CD14-positive monocyte (primary cell): Measurements from ENCODE around the gene CRP. TPM values are rescaled to one million over a fixed set of nuclear protein-coding genes. Genes with fewer than 3 reads are reported as not detected.

Experiments used
- DNase-seq, 3 donors: peaks; one replicate each; pipeline ENCODE4 v3.0.0-alpha.2; 2011 to 2022
- H2AFZ ChIP-seq: 2 replicates; pipeline ENCODE4 v1.6.0; 2012; ENCODE audit warnings: mild to moderate bottlenecking, low read depth, low read length, inconsistent platforms; ENCODE audit not compliant: insufficient read depth, poor library complexity, severe bottlenecking
- H3K27ac ChIP-seq, 2 donors: 1 replicate in 1 of 2; 2 replicates in 1 of 2; pipeline ENCODE4 v1.5.1; 2012 to 2013; ENCODE audit warnings: low read length in 2 of 2, control low read depth in 1 of 2, inconsistent platforms in 1 of 2, low read depth in 1 of 2, mild to moderate bottlenecking in 1 of 2
- H3K27me3 ChIP-seq, 2 donors: one replicate each; pipeline versions ENCODE4 v1.6.0 to v1.6.1; 2011 to 2013; ENCODE audit warnings: low read length in 2 of 2; ENCODE audit not compliant: control insufficient read depth in 2 of 2, insufficient read depth in 2 of 2
- H3K36me3 ChIP-seq, 2 donors: replicated peaks in 1 of 2; 1 replicate in 1 of 2; 2 replicates in 1 of 2; pipeline versions ENCODE4 v1.5.1 to v1.6.1; 2012 to 2013; ENCODE audit warnings: low read length in 2 of 2, control low read depth in 1 of 2, inconsistent platforms in 1 of 2, mild to moderate bottlenecking in 1 of 2; ENCODE audit not compliant: insufficient read depth in 2 of 2, control insufficient read depth in 1 of 2
- H3K4me1 ChIP-seq, 2 donors: 1 replicate in 1 of 2; 2 replicates in 1 of 2; pipeline versions ENCODE4 v1.5.1 to v1.6.1; 2012 to 2013; ENCODE audit warnings: low read length in 2 of 2, control low read depth in 1 of 2, inconsistent platforms in 1 of 2, mild to moderate bottlenecking in 1 of 2, moderate library complexity in 1 of 2; ENCODE audit not compliant: insufficient read depth in 2 of 2, control insufficient read depth in 1 of 2
- H3K4me2 ChIP-seq: replicated peaks from 2 replicates; pipeline ENCODE3; 2012; ENCODE audit warnings: low read length, moderate library complexity, mild to moderate bottlenecking; ENCODE audit not compliant: poor library complexity, severe bottlenecking; ENCODE audit errors: extremely low read depth
- H3K4me3 ChIP-seq, 3 experiments: fragments of 200-600 bp in 1 of 3; sonication (generic) in 1 of 3; replicated peaks in 1 of 3; 1 replicate in 2 of 3; 2 replicates in 1 of 3; pipeline ENCODE4 v1.5.1; 2011 to 2013; ENCODE audit warnings: low read length in 3 of 3, mild to moderate bottlenecking in 3 of 3, control low read depth in 2 of 3, low read depth in 2 of 3, inconsistent platforms in 1 of 3, moderate library complexity in 1 of 3
- H3K79me2 ChIP-seq: 2 replicates; pipeline ENCODE4 v1.6.0; 2012; ENCODE audit warnings: mild to moderate bottlenecking, control low read depth, inconsistent platforms, low read length, moderate library complexity; ENCODE audit not compliant: insufficient read depth
- H3K9ac ChIP-seq: 2 replicates; pipeline ENCODE4 v1.6.0; 2017; ENCODE audit warnings: low read length, mild to moderate bottlenecking; ENCODE audit not compliant: insufficient read depth, poor library complexity, severe bottlenecking
- H3K9me3 ChIP-seq, 2 donors: replicated peaks in 1 of 2; 1 replicate in 1 of 2; 2 replicates in 1 of 2; pipeline versions ENCODE4 v1.5.1 to v1.6.1; 2012 to 2013; ENCODE audit warnings: low read length in 2 of 2, control low read depth in 1 of 2; ENCODE audit not compliant: control insufficient read depth in 1 of 2, insufficient read depth in 1 of 2
- H4K20me1 ChIP-seq: 2 replicates; pipeline ENCODE4 v1.6.0; 2012; ENCODE audit warnings: mild to moderate bottlenecking, low read length, control low read depth, moderate library complexity; ENCODE audit not compliant: insufficient read depth
- H3K27ac Mint-ChIP-seq, 7 donors: one replicate each; pipeline ENCODE4 v1.8.0; 2020; ENCODE audit warnings: mild to moderate bottlenecking in 7 of 7, mixed read lengths in 7 of 7, moderate library complexity in 6 of 7, inconsistent platforms in 2 of 7
- H3K27me3 Mint-ChIP-seq, 3 donors: one replicate each; pipeline ENCODE4 v1.8.0; 2021 to 2022; ENCODE audit warnings: low read depth in 3 of 3, mild to moderate bottlenecking in 3 of 3, mixed read lengths in 3 of 3, moderate library complexity in 3 of 3, inconsistent platforms in 1 of 3
- H3K36me3 Mint-ChIP-seq, 2 donors: one replicate each; pipeline ENCODE4 v1.8.0; 2020; ENCODE audit warnings: mixed read lengths in 2 of 2, inconsistent platforms in 1 of 2, mild to moderate bottlenecking in 1 of 2
- H3K4me1 Mint-ChIP-seq: one replicate; pipeline ENCODE4 v1.8.0; 2020; ENCODE audit warnings: mild to moderate bottlenecking, mixed read lengths
- H3K4me3 Mint-ChIP-seq, 2 donors: one replicate each; pipeline ENCODE4 v1.8.0; 2020; ENCODE audit warnings: mild to moderate bottlenecking in 2 of 2, mixed read lengths in 2 of 2, moderate library complexity in 1 of 2
- H3K9me3 Mint-ChIP-seq, 7 donors: one replicate each; pipeline ENCODE4 v1.8.0; 2020 to 2022; ENCODE audit warnings: mixed read lengths in 7 of 7, mild to moderate bottlenecking in 6 of 7, moderate library complexity in 6 of 7, inconsistent platforms in 2 of 7
- CTCF ChIP-seq: fragments of 200-600 bp; IDR thresholded peaks from one replicate; pipeline ENCODE4 v1.8.0; 2022; ENCODE audit warnings: antibody characterized with exemption, mild to moderate bottlenecking
- whole genome bisulfite sequencing: methylation state at CpG from one replicate; pipeline ENCODE4 v1.1.5; 2013; ENCODE audit warnings: missing lambda C conversion rate; ENCODE audit not compliant: insufficient coverage; 5-methylcytosine and 5-hydroxymethylcytosine counted together
- intact Hi-C, 2 donors: fragments of 100-400 bp; cut with micrococcal nuclease; formaldehyde crosslinking; loops; one replicate each; pipeline versions ENCODE4 v1.15.0 to v1.15.1; 2023
- polyA plus RNA-seq, 3 donors: library from polyadenylated mRNA; depleted of rRNA in 1 of 3; unstranded in 2 of 3; stranded (reverse) in 1 of 3; fragments of 300-500 nt in 2 of 3; fragments of >200 nt in 1 of 3; fragmentation: Illumina TruSeq in 2 of 3; gene quantifications; 1 replicate in 2 of 3; 2 replicates in 1 of 3; pipeline ENCODE4 v1.2.3, GENCODE V29; 2012 to 2021

The CRP gene
- polyA plus RNA-seq, 3 donors, result not detected

- Mint-ChIP-seq H3K27me3 (peaks cover 0 to 1% (median 0%) of the 10 kb centered on the region in 3 donors), H3K4me3 (no peak overlapping the region), H3K27ac (peak overlapping the region in 1 of 7 donors; percentile 27), H3K9me3 (peaks cover 0 to 8% (median 4%) of the 10 kb centered on the region in 7 donors), H3K36me3 (no peaks in the 10 kb centered on the region), H3K4me1 (peaks cover 24% of the 10 kb centered on the region)
- Histone ChIP-seq H3K4me2 (no peak overlapping the region), H3K27me3 (no peaks in the 10 kb centered on the region), H3K36me3 (no peaks in the 10 kb centered on the region), H4K20me1 (no peaks in the 10 kb centered on the region), H3K4me3 (no peak overlapping the region), H3K27ac (no peak overlapping the region), H3K79me2 (no peaks in the 10 kb centered on the region), H3K4me1 (peaks cover 9 to 17% of the 10 kb centered on the region in 2 donors), H3K9ac (no peak overlapping the region), H2AFZ (no peak overlapping the region), H3K9me3 (no peaks in the 10 kb centered on the region)
- no peak for TF ChIP-seq CTCF
- intact Hi-C loops, result no loop called here
- peak; percentile 13 to 50 (median 31) for DNase-seq
These were observed 42.0 kb upstream of the CRP start for GRCh38 chr1:159756397-159756796.

DNA sequence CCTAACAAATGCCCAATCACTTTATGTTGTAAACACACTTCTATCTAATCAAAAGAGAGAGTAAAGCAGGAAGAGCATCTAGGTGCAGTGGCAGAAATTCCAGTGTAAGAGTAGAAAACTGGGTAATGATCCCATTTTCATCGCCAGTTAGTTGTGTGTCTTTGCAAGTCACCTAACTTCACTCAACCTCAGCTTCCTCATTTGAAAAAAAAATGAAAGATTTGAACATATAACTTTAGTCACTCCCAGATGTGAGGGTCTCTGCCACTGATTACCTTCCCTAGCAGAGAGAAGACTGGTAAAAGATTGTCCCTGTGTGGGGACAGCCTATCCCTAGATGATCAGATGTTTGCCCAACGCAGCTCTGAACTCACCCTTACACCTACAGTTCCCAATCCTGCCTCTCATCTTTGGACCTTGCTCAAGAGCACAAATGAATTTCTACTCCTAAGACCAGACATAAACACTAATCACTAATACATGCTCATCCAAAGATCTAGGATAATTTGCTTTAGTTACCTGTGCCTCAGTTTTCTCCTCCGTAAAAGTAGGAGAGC is 41.1 kb upstream of the CRP start:
- Histone ChIP-seq H3K4me3 (no peak overlapping the region), H3K27me3 (no peaks in the 10 kb centered on the region), H3K79me2 (no peaks in the 10 kb centered on the region), H3K27ac (no peak overlapping the region), H2AFZ (no peak overlapping the region), H3K9ac (no peak overlapping the region), H3K9me3 (no peaks in the 10 kb centered on the region), H3K36me3 (no peaks in the 10 kb centered on the region), H3K4me1 (peaks cover 9 to 17% of the 10 kb centered on the region in 2 donors), H3K4me2 (no peak overlapping the region), H4K20me1 (no peaks in the 10 kb centered on the region)
- H3K27ac Mint-ChIP-seq, result peak overlapping the region in 2 of 7 donors; percentile 16 to 54
- 100% methylated on average over 1 of the region's 3 CpGs for WGBS
- peaks cover 0 to 8% (median 2%) of the 10 kb centered on the region in 7 donors for H3K9me3 Mint-ChIP-seq
- H3K4me1 Mint-ChIP-seq, result peaks cover 26% of the 10 kb centered on the region
- DNase-seq, result no peak
- H3K36me3 Mint-ChIP-seq, result no peaks in the 10 kb centered on the region
- peaks cover 0 to 1% (median 0%) of the 10 kb centered on the region in 3 donors for H3K27me3 Mint-ChIP-seq
- intact Hi-C loops, result no loop called here
- H3K4me3 Mint-ChIP-seq, result no peak overlapping the region
- no peak for TF ChIP-seq CTCF
